ENCODE measurements around the gene PARD6G. TPM values are rescaled to one million over a fixed set of nuclear protein-coding genes. Genes with fewer than 3 reads are reported as not detected.
A peak's percentile ranks its signal among the peaks of the same experiment; 100 is the strongest.

Gene PARD6G
- total and polyA plus RNA-seq, 9 of the 15 experiments (the other 6 are each of a cell fraction or from before 2014, with no cell fraction given) = 0.03 to 1.2 (median 0.26) TPM

DNA sequence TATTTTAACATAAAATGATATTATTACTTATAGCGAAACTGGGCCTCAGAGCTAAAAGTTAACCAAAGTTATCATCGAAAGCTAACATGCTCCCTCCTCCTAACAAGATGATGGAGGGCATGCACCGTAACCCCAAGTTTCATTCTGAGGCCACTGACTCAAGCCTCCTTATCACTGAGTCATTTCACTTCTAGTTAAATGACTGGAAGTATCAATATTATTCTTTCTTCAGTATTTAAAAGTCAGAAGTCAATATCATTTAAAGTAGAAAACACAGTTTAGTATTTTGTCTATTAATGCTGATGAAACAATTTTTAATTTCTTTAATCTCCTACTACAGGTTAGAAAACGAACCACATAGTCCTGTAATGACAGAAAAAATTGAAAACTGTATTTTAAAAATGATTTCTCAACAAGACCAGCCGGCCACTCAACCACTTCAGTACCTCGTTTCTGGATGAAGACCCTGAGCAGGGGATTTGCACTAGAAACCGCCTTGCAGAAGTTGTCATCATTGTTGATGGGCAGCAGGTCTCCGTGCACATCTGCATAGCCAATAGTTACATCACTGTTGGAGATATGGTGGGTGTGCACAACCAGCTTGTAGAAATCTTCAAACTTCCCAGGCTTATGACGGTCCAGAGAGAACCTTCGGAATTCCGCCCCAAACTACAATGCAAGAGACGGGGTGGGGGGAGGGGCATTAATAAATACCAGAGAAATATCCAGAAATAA lies 44.9 kb downstream of the PARD6G start:
- BruUV-seq (replicated peaks) = no TSS peak
- H4K20me1 ChIP-seq (replicated peaks; ENCODE audit: control insufficient read depth, insufficient read depth, low read length) = no peaks in the 10 kb centered on the region
- H3K4me1 ChIP-seq (replicated peaks in 1 of 2; ENCODE audit: control insufficient read depth in 2 of 2, insufficient read depth in 2 of 2, low read length in 2 of 2) = no peaks in the 10 kb centered on the region
- H3K9me3 ChIP-seq (replicated peaks; ENCODE audit: control insufficient read depth, insufficient read depth, low read depth, low read length) = no peaks in the 10 kb centered on the region
- FAIRE-seq (no peak), DNase-seq (ENCODE audit: extremely low read depth in 1 of 4, low spot score in 3 of 4) (no peak), ATAC-seq (no peak)
- no peaks in the 10 kb centered on the region for H3K79me2 ChIP-seq (ENCODE audit: control insufficient read depth, insufficient read depth, low read length)
- WGBS (ENCODE audit: insufficient coverage, low coverage, missing lambda C conversion rate) = 1% methylated on average over 12 of the region's 12 CpGs
- no peaks in the 10 kb centered on the region for H3K9me1 ChIP-seq (ENCODE audit: control insufficient read depth, insufficient read depth, low read length)
- ChIA-PET CTCF (ENCODE audit: low intra/inter-chr PET ratio) (no interaction called here), POLR2A (no interaction called here)
- H3K4me3 ChIP-seq = no peak overlapping the region
- H3K27me3 ChIP-seq (ENCODE audit: control insufficient read depth in 2 of 2, insufficient read depth in 2 of 2, low read length in 2 of 2) = peaks cover 3 to 35% of the 10 kb centered on the region in 2 experiments; a peak in 3 of 5 replicates
- H2AFZ ChIP-seq (ENCODE audit: low read depth, low read length) = no peak overlapping the region
- TF ChIP-seq ZNF316 (IDR thresholded peaks at IDR 0.05) (peak; percentile 72), C11orf30 (IDR thresholded peaks at IDR 0.05; ENCODE audit: low read depth) (peak; percentile 35; the same call in 1 of the 2 replicates), MAFG (tag; conservative IDR thresholded peaks at IDR 0.05) (0 out of 2 replicates have a peak, but pooled peaks have one; percentile 9), ZNF644 (tag; IDR thresholded peaks at IDR 0.05; ENCODE audit: low read depth) (no peak)
- TF ChIP-seq, protein P1, sequence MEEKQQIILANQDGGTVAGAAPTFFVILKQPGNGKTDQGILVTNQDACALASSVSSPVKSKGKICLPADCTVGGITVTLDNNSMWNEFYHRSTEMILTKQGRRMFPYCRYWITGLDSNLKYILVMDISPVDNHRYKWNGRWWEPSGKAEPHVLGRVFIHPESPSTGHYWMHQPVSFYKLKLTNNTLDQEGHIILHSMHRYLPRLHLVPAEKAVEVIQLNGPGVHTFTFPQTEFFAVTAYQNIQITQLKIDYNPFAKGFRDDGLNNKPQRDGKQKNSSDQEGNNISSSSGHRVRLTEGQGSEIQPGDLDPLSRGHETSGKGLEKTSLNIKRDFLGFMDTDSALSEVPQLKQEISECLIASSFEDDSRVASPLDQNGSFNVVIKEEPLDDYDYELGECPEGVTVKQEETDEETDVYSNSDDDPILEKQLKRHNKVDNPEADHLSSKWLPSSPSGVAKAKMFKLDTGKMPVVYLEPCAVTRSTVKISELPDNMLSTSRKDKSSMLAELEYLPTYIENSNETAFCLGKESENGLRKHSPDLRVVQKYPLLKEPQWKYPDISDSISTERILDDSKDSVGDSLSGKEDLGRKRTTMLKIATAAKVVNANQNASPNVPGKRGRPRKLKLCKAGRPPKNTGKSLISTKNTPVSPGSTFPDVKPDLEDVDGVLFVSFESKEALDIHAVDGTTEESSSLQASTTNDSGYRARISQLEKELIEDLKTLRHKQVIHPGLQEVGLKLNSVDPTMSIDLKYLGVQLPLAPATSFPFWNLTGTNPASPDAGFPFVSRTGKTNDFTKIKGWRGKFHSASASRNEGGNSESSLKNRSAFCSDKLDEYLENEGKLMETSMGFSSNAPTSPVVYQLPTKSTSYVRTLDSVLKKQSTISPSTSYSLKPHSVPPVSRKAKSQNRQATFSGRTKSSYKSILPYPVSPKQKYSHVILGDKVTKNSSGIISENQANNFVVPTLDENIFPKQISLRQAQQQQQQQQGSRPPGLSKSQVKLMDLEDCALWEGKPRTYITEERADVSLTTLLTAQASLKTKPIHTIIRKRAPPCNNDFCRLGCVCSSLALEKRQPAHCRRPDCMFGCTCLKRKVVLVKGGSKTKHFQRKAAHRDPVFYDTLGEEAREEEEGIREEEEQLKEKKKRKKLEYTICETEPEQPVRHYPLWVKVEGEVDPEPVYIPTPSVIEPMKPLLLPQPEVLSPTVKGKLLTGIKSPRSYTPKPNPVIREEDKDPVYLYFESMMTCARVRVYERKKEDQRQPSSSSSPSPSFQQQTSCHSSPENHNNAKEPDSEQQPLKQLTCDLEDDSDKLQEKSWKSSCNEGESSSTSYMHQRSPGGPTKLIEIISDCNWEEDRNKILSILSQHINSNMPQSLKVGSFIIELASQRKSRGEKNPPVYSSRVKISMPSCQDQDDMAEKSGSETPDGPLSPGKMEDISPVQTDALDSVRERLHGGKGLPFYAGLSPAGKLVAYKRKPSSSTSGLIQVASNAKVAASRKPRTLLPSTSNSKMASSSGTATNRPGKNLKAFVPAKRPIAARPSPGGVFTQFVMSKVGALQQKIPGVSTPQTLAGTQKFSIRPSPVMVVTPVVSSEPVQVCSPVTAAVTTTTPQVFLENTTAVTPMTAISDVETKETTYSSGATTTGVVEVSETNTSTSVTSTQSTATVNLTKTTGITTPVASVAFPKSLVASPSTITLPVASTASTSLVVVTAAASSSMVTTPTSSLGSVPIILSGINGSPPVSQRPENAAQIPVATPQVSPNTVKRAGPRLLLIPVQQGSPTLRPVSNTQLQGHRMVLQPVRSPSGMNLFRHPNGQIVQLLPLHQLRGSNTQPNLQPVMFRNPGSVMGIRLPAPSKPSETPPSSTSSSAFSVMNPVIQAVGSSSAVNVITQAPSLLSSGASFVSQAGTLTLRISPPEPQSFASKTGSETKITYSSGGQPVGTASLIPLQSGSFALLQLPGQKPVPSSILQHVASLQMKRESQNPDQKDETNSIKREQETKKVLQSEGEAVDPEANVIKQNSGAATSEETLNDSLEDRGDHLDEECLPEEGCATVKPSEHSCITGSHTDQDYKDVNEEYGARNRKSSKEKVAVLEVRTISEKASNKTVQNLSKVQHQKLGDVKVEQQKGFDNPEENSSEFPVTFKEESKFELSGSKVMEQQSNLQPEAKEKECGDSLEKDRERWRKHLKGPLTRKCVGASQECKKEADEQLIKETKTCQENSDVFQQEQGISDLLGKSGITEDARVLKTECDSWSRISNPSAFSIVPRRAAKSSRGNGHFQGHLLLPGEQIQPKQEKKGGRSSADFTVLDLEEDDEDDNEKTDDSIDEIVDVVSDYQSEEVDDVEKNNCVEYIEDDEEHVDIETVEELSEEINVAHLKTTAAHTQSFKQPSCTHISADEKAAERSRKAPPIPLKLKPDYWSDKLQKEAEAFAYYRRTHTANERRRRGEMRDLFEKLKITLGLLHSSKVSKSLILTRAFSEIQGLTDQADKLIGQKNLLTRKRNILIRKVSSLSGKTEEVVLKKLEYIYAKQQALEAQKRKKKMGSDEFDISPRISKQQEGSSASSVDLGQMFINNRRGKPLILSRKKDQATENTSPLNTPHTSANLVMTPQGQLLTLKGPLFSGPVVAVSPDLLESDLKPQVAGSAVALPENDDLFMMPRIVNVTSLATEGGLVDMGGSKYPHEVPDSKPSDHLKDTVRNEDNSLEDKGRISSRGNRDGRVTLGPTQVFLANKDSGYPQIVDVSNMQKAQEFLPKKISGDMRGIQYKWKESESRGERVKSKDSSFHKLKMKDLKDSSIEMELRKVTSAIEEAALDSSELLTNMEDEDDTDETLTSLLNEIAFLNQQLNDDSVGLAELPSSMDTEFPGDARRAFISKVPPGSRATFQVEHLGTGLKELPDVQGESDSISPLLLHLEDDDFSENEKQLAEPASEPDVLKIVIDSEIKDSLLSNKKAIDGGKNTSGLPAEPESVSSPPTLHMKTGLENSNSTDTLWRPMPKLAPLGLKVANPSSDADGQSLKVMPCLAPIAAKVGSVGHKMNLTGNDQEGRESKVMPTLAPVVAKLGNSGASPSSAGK (IDR thresholded peaks at IDR 0.05) = no peak
- H3K9ac ChIP-seq (ENCODE audit: insufficient read depth in 1 of 2, low read depth in 2 of 2, low read length in 2 of 2) = no peak overlapping the region
- intact Hi-C loops (cut with micrococcal nuclease) (no loop called here), in situ Hi-C loops (cut with MboI) (no loop called here)
- no peaks in the 10 kb centered on the region for H3K36me3 ChIP-seq (ENCODE audit: control insufficient read depth, insufficient read depth, low read length)
- H3K4me2 ChIP-seq (ENCODE audit: insufficient read depth, low read length) = no peak overlapping the region
- H3K27ac ChIP-seq (ENCODE audit: extremely low read depth, low read depth, low read length) = no peak overlapping the region
